HG03460 (cell line): ENCODE data around the gene SLK.

Experiments
- ATAC-seq: cut with Tn5 transposase; IDR thresholded peaks from one replicate; pipeline ENCODE4 v1.9.1; 2021; ENCODE audit not compliant: unreplicated experiment

Gene SLK

DNA sequence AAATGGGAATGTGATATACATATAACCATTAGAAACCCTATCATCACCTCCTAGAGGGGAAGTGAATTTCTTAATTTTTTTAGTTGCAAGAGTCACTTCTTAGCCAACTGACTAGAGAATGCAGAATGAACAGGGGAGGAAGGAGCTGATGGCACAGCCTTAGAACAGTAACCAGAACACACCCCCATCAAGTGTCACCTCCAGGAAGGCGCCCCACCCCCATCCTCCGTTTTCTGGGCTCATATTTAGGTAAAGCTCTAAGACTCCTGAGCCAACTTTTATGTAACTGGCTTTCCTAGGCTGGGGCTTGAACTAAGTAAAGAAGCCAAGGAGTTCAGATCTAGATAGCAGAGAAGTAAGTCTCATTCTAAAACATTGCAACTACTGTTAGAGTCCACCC, 64.7 kb downstream of the SLK start:
- ATAC-seq = no peak

- no peak for ATAC-seq
Measured at GRCh38 chr10:104032144-104032775, 65.3 kb downstream of the SLK start.

DNA sequence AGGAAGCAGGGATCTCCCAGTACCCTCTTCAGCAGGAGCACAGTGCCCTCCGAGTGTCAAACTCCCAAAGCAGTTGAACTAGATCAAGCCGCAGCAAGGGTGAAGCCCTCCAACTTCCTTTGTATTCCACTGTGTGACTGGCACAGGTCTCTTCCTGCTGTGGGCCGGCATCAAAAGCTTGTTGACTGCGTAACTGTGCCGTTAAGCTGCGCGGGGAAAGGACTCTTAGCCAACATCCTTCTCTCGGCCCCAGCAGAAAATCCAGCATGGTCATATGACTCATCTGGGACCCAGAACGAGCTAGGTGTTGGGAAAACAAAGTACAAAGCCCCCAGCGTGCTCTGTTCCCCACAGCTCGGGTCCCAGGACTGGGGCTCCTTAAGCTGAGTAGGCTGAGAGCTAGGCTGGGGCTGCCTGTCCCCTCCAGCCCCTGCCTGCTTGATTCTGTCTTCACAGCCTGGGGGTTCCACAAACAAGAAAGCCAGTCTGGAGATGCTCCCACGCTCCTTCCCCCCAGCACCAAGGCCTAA, 66.5 kb downstream of the SLK start:
- no peak for ATAC-seq

DNA sequence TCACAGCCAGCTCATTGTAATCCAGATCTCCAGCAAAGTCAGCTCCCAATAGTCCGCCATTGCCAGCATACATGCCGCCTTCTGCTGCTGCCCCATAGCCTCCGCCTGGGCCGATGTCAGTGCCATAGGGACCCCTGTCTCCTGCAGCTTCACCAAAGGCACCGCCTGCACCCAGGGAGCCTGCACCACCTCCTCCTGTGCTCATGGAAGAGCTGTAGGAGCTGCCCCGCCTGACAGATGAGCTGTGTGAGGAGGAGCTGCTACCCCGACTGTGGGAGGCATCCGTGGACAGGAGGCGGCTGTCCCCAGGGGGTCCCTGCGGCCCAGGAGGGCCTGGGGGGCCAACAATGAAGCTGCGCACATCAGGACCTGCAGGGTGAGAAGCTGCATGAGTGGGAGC, 67.0 kb downstream of the SLK start:
- ATAC-seq = no peak

GRCh38 chr10:104034401-104035193, 67.7 kb downstream of the SLK start:
- ATAC-seq = no peak

GRCh38 chr10:104035194-104036068, 68.5 kb downstream of the SLK start:
- ATAC-seq = no peak

DNA sequence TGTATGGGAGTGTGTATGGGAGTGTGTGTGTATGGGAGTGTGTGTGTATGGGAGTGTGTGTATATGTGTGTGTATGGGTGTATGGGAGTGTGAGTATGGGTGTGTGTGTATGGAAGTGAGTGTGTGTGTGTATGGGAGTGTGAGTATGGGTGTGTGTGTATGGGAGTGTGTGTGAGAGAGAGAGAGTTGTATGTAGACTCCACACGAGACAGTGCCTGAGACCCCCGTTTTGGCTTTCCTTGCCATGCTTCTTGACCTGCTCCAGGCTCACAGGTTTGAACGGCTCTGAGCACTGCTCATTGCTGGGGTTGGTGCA, 69.1 kb downstream of the SLK start:
- ATAC-seq = no peak

DNA sequence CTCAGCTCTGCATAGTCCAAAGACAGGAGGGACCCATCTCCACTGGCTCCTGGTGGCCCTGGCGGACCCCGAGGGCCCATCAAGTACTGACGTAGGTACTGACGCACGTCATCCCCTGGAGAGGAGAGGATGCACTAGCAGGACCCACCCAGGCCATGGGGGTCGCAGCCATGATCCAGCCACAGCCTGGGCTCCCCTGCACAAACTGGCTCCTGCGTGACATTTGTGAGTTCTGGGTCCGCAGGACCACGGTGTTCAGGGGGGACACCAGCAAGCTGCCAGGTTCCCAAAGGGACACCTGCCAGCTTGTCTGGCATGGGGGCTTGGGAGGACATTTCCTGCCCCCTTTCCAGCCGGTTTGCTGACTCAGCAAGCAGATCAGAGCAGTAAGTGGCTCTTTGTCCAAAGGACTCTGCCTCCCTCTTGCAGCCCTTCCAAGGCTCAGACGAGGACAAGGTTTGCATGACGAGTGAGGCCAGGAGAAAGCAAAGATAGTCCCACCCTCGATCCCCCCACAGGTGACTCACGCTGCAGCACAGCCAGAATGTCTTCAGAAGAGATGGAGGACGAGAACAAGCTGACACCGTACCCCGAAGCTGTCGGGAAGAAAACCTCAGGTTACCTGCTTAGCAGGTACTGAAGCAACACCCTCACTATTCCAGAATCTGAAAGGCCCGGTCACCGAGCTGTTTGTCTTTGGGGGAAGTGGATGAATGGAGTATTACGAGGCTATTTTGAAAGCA, 69.7 kb downstream of the SLK start:
- ATAC-seq = no peak

DNA sequence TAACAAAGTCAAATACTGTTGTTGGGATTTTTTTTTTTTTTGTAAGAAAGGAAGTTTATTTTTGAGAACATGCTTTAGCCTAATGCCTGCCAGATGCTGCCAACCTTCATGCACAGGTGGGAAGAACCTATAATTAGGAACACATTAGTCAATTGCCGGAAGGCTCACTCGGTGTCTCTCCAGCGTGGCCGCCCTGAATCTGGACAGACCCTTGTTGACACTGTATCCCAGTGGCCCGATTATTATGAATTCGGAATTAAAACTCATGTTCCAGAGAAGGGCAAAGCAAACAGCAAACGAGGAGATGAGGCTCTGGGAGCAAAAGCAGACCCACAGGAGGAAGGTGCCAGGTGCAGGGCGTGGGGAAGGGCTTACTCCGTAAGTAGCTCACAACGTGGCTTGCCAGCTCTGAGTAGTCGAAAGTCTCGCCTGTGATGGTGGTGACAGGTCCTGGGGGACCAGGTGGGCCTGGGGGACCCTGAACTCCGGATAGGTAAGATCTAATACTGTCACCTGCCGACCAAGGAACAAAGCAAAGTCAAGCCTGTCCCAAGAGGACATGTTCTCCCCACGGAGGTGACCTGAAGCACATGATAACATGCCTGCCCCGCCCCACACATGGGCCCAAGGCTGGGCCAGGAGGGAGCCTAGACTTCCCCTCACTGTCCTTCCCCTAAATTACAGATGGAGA, 70.5 kb downstream of the SLK start:
- ATAC-seq = no peak

DNA sequence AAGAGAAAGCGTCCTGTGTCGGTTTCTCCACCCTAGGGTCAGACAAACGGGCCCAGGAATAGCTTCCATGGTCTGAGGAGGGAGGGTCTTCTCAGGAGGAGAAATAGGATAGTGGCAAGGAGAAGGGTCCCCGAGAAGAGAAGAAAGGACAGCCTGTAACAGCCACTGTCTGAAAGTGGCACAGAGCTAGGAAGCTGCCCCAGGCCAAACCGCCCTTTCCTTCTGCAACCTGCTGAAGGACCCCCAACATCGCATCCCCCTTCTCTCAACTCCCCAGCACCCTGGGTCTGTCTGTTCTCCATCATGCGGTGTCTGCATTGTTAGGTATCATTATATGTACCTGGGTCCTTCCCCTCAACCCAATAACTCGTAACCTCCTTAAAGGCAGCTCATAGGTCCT, 71.6 kb downstream of the SLK start:
- ATAC-seq = no peak

- no peak for ATAC-seq
Measured at GRCh38 chr10:104038958-104039752, 72.2 kb downstream of the SLK start.

DNA sequence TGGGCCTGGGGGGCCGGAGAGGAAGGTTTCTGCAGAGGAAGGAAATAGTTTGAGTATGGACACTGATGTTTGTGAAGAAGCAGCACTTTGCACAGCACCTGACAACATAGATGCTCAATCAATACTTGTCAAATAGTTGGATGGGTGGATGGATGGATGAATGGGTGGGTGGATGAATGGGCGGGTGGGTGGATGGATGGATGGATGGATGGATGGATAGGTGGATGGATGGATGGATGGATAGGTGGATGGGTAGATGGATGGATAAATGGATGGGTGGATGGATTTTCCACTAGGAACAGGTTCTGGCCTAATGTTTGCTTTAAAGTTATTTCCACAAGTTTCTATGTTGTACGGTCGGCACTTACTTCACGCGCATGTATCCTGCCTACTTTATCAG, 73.4 kb downstream of the SLK start:
- no peak for ATAC-seq

DNA sequence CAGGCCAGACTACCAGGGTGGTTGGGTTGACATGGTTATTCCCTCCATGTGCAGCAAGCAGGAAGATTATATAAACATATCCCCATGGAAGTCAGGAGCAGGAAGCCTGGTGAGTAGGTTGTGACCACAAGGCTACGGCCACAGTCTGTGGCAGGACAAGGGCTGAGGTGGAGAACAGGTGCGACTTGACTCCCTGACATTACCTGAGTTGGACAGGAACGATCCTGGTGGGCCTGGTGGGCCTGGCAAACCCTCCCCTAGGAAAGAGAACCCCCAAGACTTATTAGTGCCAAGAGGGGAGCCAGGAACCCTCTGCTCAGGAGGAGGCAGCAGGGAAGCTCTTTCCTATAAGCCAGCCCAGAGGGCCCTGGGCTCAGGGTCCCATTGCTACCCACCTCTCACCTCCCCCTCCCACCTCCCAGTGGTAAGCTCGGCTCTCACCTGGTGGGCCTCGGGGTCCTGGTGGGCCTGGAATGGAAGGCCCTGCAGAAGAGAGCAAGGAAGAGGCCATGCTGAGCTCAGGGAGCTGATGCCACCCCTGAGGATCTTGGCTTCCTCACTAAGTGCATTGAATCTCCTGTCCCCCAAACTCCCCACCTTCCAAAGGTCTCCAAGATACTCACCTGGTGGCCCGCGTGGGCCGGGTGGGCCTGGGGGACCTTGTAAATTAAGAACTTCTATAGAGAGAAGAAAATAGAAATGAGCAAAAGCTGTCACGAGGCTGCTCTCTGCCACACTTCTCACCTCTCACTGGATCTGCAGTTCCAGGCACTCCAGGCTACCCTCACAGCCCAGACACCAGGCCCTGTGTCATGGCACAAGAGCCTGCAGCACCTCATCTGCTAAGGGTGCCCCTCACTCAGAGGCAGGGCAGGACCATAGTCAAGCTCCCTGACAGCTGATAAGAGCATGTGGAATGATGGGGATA, 74.2 kb downstream of the SLK start:
- ATAC-seq = no peak

DNA sequence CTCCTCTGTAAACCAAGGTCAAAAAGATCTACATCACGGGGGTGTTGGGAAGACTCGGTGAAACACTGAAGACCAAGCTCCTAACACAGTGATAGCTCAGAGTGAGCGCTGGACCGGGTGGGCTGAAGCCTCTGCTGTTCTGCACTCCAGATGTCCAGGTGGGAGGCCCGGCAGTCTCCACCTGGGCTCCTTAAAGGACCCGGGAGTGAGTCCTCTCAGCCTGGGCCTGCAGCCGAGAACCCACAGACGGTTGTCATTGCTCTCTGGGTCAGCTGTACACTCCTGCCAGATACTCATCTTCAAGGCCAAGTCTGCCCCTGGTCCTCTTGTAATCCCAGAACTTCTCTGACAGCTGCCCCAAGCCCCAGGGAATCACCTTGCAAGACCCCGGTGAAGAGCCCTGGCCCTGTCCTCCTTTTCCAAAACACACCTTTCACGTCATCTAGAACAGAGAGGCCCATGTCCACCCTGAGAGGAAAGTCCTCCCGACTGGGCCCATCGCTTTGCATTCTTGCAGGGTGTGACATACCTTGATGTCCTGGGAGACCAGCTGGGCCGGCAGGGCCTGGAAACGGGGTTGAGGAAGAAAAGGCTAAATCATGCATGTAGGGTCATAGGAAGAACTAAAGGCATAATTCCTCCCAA, 75.1 kb downstream of the SLK start:
- no peak for ATAC-seq

- no peak for ATAC-seq
Measured at GRCh38 chr10:104043185-104043830, 76.4 kb downstream of the SLK start.

- no peak for ATAC-seq
Measured at GRCh38 chr10:104043854-104044253, 76.9 kb downstream of the SLK start.
